Ecto neural progenitor cell (in vitro differentiated cells): ENCODE results near the gene PAX7.
"Not testable (repeated sequence)": the region's sequence is repeated elsewhere in the genome, so short reads cannot be mapped to it uniquely, and the experiment has no call there.

Experiments used
- DNase-seq: peaks from one replicate; pipeline ENCODE4 v3.0.0-alpha.2; 2018; ENCODE audit warnings: low spot score

Gene PAX7

GRCh38 chr1:18661404-18662285 is 31.0 kb downstream of the PAX7 start:
- DNase-seq, result no peak

- no peak for DNase-seq
Measured at GRCh38 chr1:18662286-18662639, 31.6 kb downstream of the PAX7 start.

GRCh38 chr1:18666317-18666920 is 35.8 kb downstream of the PAX7 start:
- DNase-seq, result no peak

- DNase-seq, result no peak
Measured at GRCh38 chr1:18667333-18667732, 36.7 kb downstream of the PAX7 start.

GRCh38 chr1:18668046-18668445 is 37.4 kb downstream of the PAX7 start:
- DNase-seq, result no peak

GRCh38 chr1:18668750-18669404 is 38.2 kb downstream of the PAX7 start:
- no peak for DNase-seq

- DNase-seq, result no peak
Measured at GRCh38 chr1:18670121-18670867, 39.6 kb downstream of the PAX7 start.

- no peak for DNase-seq
Measured at GRCh38 chr1:18670868-18671225, 40.2 kb downstream of the PAX7 start.

GRCh38 chr1:18673976-18674375 is 43.3 kb downstream of the PAX7 start:
- DNase-seq, result no peak

- no peak for DNase-seq
Measured at GRCh38 chr1:18676332-18676781, 45.7 kb downstream of the PAX7 start.

GRCh38 chr1:18681423-18681835 is 50.8 kb downstream of the PAX7 start:
- DNase-seq, result no peak

GRCh38 chr1:18682375-18682774 is 51.7 kb downstream of the PAX7 start:
- no peak for DNase-seq

- no peak for DNase-seq
Measured at GRCh38 chr1:18684303-18684702, 53.7 kb downstream of the PAX7 start.

- DNase-seq, result no peak
Measured at GRCh38 chr1:18686540-18686939, 55.9 kb downstream of the PAX7 start.

- no peak for DNase-seq
Measured at GRCh38 chr1:18687273-18687672, 56.6 kb downstream of the PAX7 start.

GRCh38 chr1:18691648-18692047 is 61.0 kb downstream of the PAX7 start:
- no peak for DNase-seq

GRCh38 chr1:18693256-18694098 is 62.8 kb downstream of the PAX7 start:
- DNase-seq, result peak; percentile 76

GRCh38 chr1:18694289-18694688 is 63.6 kb downstream of the PAX7 start:
- DNase-seq, result not testable (repeated sequence)

GRCh38 chr1:18697541-18697940 is 66.9 kb downstream of the PAX7 start:
- no peak for DNase-seq

- DNase-seq, result no peak
Measured at GRCh38 chr1:18700530-18700929, 69.9 kb downstream of the PAX7 start.

GRCh38 chr1:18701183-18701582 is 70.5 kb downstream of the PAX7 start:
- DNase-seq, result no peak
